Stomach (tissue), 9 donors: ENCODE measurements around the gene SNX32. TPM values are rescaled to one million over a fixed set of nuclear protein-coding genes. Genes with fewer than 3 reads are reported as not detected.
A peak's percentile ranks its signal among the peaks of the same experiment; 100 is the strongest.
"Not testable (repeated sequence)": the region's sequence is repeated elsewhere in the genome, so short reads cannot be mapped to it uniquely, and the experiment has no call there.

ENCODE experiments used
- DNase-seq, 2 donors: peaks; one replicate each; pipeline versions ENCODE4 v3.0.0 to v3.0.0-alpha.2; 2013 to 2019
- H3K27ac ChIP-seq, 5 donors: fragments of 200-600 bp in 4 of 5; sonication (generic) in 4 of 5; one replicate each; pipeline ENCODE4 v1.5.1; 2013 to 2019; ENCODE audit warnings: mild to moderate bottlenecking in 1 of 5, moderate library complexity in 1 of 5
- H3K27me3 ChIP-seq, 3 donors: fragments of 200-600 bp; sonication (generic); one replicate each; pipeline ENCODE4 v1.5.1; 2017 to 2019; ENCODE audit warnings: mixed run types in 1 of 3
- H3K36me3 ChIP-seq, 4 donors: fragments of 200-600 bp; sonication (generic); 1 replicate in 3 of 4; 2 replicates in 1 of 4; pipeline ENCODE4 v1.5.1; 2016 to 2019
- H3K4me1 ChIP-seq, 4 donors: fragments of 200-600 bp; sonication (generic); one replicate each; pipeline ENCODE4 v1.5.1; 2016 to 2019
- H3K4me3 ChIP-seq, 4 donors: fragments of 200-600 bp; sonication (generic) in 3 of 4; one replicate each; pipeline ENCODE4 v1.5.1; 2016 to 2019; ENCODE audit warnings: mild to moderate bottlenecking in 1 of 4
- H3K9me3 ChIP-seq, 4 donors: fragments of 200-600 bp; sonication (generic); one replicate each; pipeline ENCODE4 v1.5.1; 2016 to 2019
- CTCF ChIP-seq, 7 experiments: fragments of 450-650 bp in 4 of 7; fragments of 200-600 bp in 3 of 7; sonication (generic) in 3 of 7; IDR thresholded peaks; one replicate each; pipeline ENCODE4 v1.5.1; 2016 to 2019; ENCODE audit warnings: antibody characterized with exemption in 7 of 7, control low read depth in 2 of 7, mild to moderate bottlenecking in 1 of 7
- EP300 ChIP-seq: sonication (generic); formaldehyde crosslinking; IDR thresholded peaks from one replicate; pipeline ENCODE4 v1.6.1; 2017; ENCODE audit warnings: antibody characterized with exemption
- POLR2A ChIP-seq, 4 donors: fragments of 450-650 bp; IDR thresholded peaks; one replicate each; pipeline ENCODE4 v1.6.1; 2016; ENCODE audit warnings: antibody characterized with exemption in 4 of 4, control low read depth in 2 of 4, mild to moderate bottlenecking in 1 of 4, moderate library complexity in 1 of 4
- POLR2AphosphoS5 ChIP-seq, 3 donors: sonication (generic); formaldehyde crosslinking; IDR thresholded peaks; one replicate each; pipeline ENCODE4 v1.6.1; 2016; ENCODE audit warnings: antibody characterized with exemption in 3 of 3
- WGBS, 5 donors: extraction: QIAGEN DNeasy Blood & Tissue Kit in 3 of 5; methylation state at CpG; one replicate each; pipeline versions ENCODE4 v1.1.5 to v1.1.7; 2013 to 2018; 5-methylcytosine and 5-hydroxymethylcytosine counted together
- intact Hi-C: fragments of 100-400 bp; cut with DNase I; formaldehyde crosslinking; loops from one replicate; pipeline ENCODE4 v1.15.1; 2023; ENCODE audit warnings: low total_unique reads
- polyA plus RNA-seq, 3 donors: library from polyadenylated mRNA; stranded (reverse); fragments of 200-250 nt; gene quantifications; one replicate each; pipeline ENCODE4 v1.2.3, GENCODE V29; 2013
- total RNA-seq, 5 donors: library from RNA; depleted of rRNA; stranded (reverse); fragments of >200 nt; gene quantifications; one replicate each; pipeline versions ENCODE4 v1.1.0 to v1.2.3, GENCODE V29; 2014 to 2016
- donor health status: healthy with polysubstance abuse.
- donor health status: Bipolar disorder and iron deficiency.
- donor health status: healthy.

SNX32 gene
- total and polyA plus RNA-seq, 8 donors = 0.25 to 1.4 (median 0.76) TPM; not detected in 2

GRCh38 chr11:65826984-65827735, 6.6 kb upstream of the SNX32 start:
- Histone ChIP-seq H3K9me3 (no peaks in the 10 kb centered on the region), H3K27me3 (no peaks in the 10 kb centered on the region), H3K27ac (no peak overlapping the region), H3K4me1 (peaks cover 5 to 16% (median 7%) of the 10 kb centered on the region in 4 donors), H3K4me3 (no peak overlapping the region), H3K36me3 (no peaks in the 10 kb centered on the region)
- TF ChIP-seq CTCF (IDR thresholded peaks at IDR 0.05) = no peak
- TF ChIP-seq EP300 = no peak
- TF ChIP-seq POLR2AphosphoS5 (IDR thresholded peaks at IDR 0.05) = no peak
- TF ChIP-seq POLR2A (IDR thresholded peaks at IDR 0.05) = no peak
- intact Hi-C loops = no loop called here
- no peak for DNase-seq
- 56 to 70% (median 68%) methylated on average over 8 of the region's 8 CpGs for whole genome bisulfite sequencing, 5 donors

- TF ChIP-seq EP300 = no peak
- TF ChIP-seq POLR2A (IDR thresholded peaks at IDR 0.05) = no peak
- no peak for TF ChIP-seq POLR2AphosphoS5 (IDR thresholded peaks at IDR 0.05)
- no peak for TF ChIP-seq CTCF (IDR thresholded peaks at IDR 0.05)
- Histone ChIP-seq H3K4me3 (no peak overlapping the region), H3K27me3 (no peaks in the 10 kb centered on the region), H3K9me3 (no peaks in the 10 kb centered on the region), H3K27ac (no peak overlapping the region), H3K36me3 (no peaks in the 10 kb centered on the region), H3K4me1 (peaks cover 15 to 18% (median 16%) of the 10 kb centered on the region in 4 donors)
- DNase-seq = no peak
- 72 to 82% (median 79%) methylated on average over 4 of the region's 4 CpGs for WGBS, 5 donors
- intact Hi-C loops = no loop called here
Observed at GRCh38 chr11:65829459-65829858, 4.3 kb upstream of the SNX32 start.

- intact Hi-C loops, DNase-seq, H3K27ac ChIP-seq, H3K27me3 ChIP-seq, H3K9me3 ChIP-seq, H3K4me3 ChIP-seq, H3K36me3 ChIP-seq: not testable (repeated sequence)
- H3K4me1 ChIP-seq = peaks cover 16 to 20% (median 19%) of the 10 kb centered on the region in 4 donors
Observed at GRCh38 chr11:65832231-65832630, 1.5 kb upstream of the SNX32 start.

- peak overlapping the region; percentile 62 to 73 (median 64) for H3K4me3 ChIP-seq
- H3K9me3 ChIP-seq = no peaks in the 10 kb centered on the region
- no peaks in the 10 kb centered on the region for H3K27me3 ChIP-seq
- DNase-seq = no peak
- H3K4me1 ChIP-seq = peaks cover 16 to 20% (median 19%) of the 10 kb centered on the region in 4 donors
- intact Hi-C loops = no loop called here
- WGBS, 5 donors = 40 to 71% (median 54%) methylated on average over 6 of the region's 6 CpGs
- H3K27ac ChIP-seq = peak overlapping the region in 1 of 5 donors; percentile 76
- no peaks in the 10 kb centered on the region for H3K36me3 ChIP-seq
- TF ChIP-seq POLR2AphosphoS5 (IDR thresholded peaks at IDR 0.05) = no peak
- TF ChIP-seq EP300 = no peak
- no peak for TF ChIP-seq POLR2A (IDR thresholded peaks at IDR 0.05)
- TF ChIP-seq CTCF (IDR thresholded peaks at IDR 0.05) = no peak
Observed at GRCh38 chr11:65834202-65834601, 439 bp downstream of the SNX32 start.

- no peaks in the 10 kb centered on the region for H3K36me3 ChIP-seq
- intact Hi-C loops = no loop called here
- H3K9me3 ChIP-seq = no peaks in the 10 kb centered on the region
- no peak overlapping the region for H3K27ac ChIP-seq
- H3K27me3 ChIP-seq = no peaks in the 10 kb centered on the region
- DNase-seq = no peak
- peaks cover 6 to 12% (median 8%) of the 10 kb centered on the region in 4 donors for H3K4me1 ChIP-seq
- 68 to 89% (median 81%) methylated on average over 3 to 4 of the region's 4 CpGs for WGBS, 5 donors
- no peak overlapping the region for H3K4me3 ChIP-seq
- TF ChIP-seq POLR2A (IDR thresholded peaks at IDR 0.05) (no peak), CTCF (IDR thresholded peaks at IDR 0.05) (no peak)
Observed at GRCh38 chr11:65842144-65842543, 8.4 kb downstream of the SNX32 start.
